Epithelial cell of esophagus (primary cell): Measurements from ENCODE around the gene PAF1.
"Not testable (repeated sequence)": the region's sequence is repeated elsewhere in the genome, so short reads cannot be mapped to it uniquely, and the experiment has no call there.

Experiments used
- DNase-seq: peaks from one replicate; pipeline ENCODE4 v3.0.0; 2010; ENCODE audit warnings: low read depth
- H3K4me3 ChIP-seq: 2 replicates; pipeline ENCODE4 v1.5.1; 2011; ENCODE audit warnings: mild to moderate bottlenecking, low read length, control low read depth
- TF ChIP-seq, protein P1 (sequence below): IDR thresholded peaks from 2 replicates; pipeline ENCODE4 v1.5.1; 2011; ENCODE audit warnings: low read depth, mild to moderate bottlenecking, low read length, control low read depth, inconsistent platforms; ENCODE audit not compliant: insufficient read depth; ENCODE audit errors: missing control alignments

PAF1 gene

GRCh38 chr19:39379865-39380396, 11.0 kb downstream of the PAF1 start:
- no peak overlapping the region for H3K4me3 ChIP-seq
- DNase-seq: no peak
- TF ChIP-seq, protein P1, sequence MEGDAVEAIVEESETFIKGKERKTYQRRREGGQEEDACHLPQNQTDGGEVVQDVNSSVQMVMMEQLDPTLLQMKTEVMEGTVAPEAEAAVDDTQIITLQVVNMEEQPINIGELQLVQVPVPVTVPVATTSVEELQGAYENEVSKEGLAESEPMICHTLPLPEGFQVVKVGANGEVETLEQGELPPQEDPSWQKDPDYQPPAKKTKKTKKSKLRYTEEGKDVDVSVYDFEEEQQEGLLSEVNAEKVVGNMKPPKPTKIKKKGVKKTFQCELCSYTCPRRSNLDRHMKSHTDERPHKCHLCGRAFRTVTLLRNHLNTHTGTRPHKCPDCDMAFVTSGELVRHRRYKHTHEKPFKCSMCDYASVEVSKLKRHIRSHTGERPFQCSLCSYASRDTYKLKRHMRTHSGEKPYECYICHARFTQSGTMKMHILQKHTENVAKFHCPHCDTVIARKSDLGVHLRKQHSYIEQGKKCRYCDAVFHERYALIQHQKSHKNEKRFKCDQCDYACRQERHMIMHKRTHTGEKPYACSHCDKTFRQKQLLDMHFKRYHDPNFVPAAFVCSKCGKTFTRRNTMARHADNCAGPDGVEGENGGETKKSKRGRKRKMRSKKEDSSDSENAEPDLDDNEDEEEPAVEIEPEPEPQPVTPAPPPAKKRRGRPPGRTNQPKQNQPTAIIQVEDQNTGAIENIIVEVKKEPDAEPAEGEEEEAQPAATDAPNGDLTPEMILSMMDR: no peak

- DNase-seq, H3K4me3 ChIP-seq: not testable (repeated sequence)
Observed at GRCh38 chr19:39379366-39379765, 11.5 kb downstream of the PAF1 start.

GRCh38 chr19:39377373-39378362, 13.2 kb downstream of the PAF1 start:
- TF ChIP-seq, protein P1: no peak
- H3K4me3 ChIP-seq: no peak overlapping the region
- no peak for DNase-seq

DNA sequence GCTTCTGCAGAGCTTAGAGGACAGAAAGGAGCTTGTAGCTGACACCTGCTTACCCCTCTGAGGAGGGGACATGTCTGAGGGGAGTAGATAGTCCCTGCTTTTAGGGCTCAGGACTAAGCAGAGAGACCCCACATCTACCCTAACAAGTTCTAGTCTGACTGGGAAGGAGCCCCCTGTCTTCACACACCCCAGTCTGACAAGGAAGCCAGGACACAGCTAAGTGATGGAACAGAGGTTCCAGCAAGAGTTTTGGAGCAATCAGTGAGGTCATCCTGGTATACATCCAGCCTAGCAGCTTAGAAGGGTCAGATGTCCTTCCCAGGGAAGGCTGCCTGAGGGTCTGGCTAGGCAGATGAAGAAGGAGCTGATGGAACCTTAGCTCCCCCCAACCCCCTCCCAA, 15.0 kb downstream of the PAF1 start:
- no peak for DNase-seq
- TF ChIP-seq, protein P1: no peak
- H3K4me3 ChIP-seq: no peak overlapping the region

- H3K4me3 ChIP-seq: no peak overlapping the region
- TF ChIP-seq, protein P1: no peak
Observed at GRCh38 chr19:39372941-39373340, 18.0 kb downstream of the PAF1 start.

GRCh38 chr19:39372047-39372802, 18.7 kb downstream of the PAF1 start:
- no peak for DNase-seq
- H3K4me3 ChIP-seq: no peak overlapping the region
- TF ChIP-seq, protein P1: no peak

More at GRCh38 chr19:39372941-39373340, 18.0 kb downstream of the PAF1 start:
- DNase-seq: peak; percentile 13

DNA sequence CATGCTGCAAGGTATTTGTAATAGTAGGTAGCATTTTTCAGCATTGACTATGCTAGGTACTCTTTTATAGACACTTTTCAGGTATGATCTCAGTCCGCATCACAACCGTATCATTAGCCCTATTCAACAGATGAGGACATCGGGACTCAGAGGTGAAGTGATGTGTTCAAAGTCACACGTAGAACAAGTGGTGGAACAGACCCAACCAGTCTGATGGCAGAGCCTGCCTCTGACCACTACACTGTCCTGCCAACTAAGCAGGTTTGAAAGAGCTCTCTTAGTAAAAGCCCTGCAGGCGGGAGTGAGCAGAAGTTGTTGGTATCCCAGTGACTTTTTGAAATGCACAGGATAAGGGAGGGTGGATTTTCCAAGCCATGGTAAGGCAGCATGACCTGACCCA, 20.2 kb downstream of the PAF1 start:
- DNase-seq: peak; percentile 73
- no peak overlapping the region for H3K4me3 ChIP-seq
- TF ChIP-seq, protein P1: no peak
